ENCODE data around the gene RHOD.

DNA sequence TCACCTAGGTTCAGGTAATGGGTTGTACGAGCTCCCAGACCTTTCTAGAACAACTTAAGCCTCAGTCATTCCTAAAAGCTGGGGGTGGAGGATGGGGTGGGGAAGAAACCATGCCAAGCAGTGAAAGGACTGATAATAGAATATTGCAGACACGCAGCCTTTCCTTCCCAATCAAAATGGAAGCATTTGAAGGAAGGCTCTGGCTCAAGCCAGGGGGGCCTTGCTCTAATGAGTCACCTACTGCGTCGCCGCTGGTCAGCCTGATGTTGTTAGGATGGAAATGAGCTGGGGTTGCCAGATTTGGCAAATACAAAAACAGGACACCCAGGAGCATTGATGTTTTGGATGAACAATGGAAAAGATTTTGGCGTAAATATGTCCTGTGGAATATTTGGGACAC is 27.5 kb upstream of the RHOD start:
- no peak for TF ChIP-seq EP300 (conservative IDR thresholded peaks at IDR 0.05; ENCODE audit: poor library complexity, severe bottlenecking)
- TF ChIP-seq SMC3 (conservative IDR thresholded peaks at IDR 0.05; ENCODE audit: poor library complexity) = no peak
